OCI-LY3 (cell line): ENCODE measurements around the gene B4GALT1.

ENCODE experiments used
- H2AFZ ChIP-seq: fragments of 200-600, 300-600 bp; shearing (Covaris generic); 2 replicates; pipeline ENCODE4 v1.6.0; 2014; ENCODE audit warnings: antibody characterized with exemption, low read depth, low read length
- H3K27ac ChIP-seq: fragments of 200-600, 300-600 bp; sonication (generic); 2 replicates; pipeline ENCODE4 v1.5.1; 2014; ENCODE audit warnings: mild to moderate bottlenecking, low read length, moderate library complexity, mixed read lengths
- H3K27me3 ChIP-seq: fragments of 200-600, 300-600 bp; sonication (generic); 2 replicates; pipeline ENCODE4 v1.6.1; 2014; ENCODE audit warnings: low read depth, low read length, mixed read lengths
- H3K36me3 ChIP-seq: fragments of 200-600, 300-600 bp; sonication (generic); replicated peaks from 2 replicates; pipeline ENCODE3; 2014; ENCODE audit warnings: low read depth, low read length, mixed read lengths
- H3K4me1 ChIP-seq: fragments of 300-600, 200-600 bp; sonication (generic); 2 replicates; pipeline ENCODE4 v1.6.1; 2014; ENCODE audit warnings: low read length, mixed read lengths
- H3K4me2 ChIP-seq: fragments of 200-600, 300-600 bp; sonication (generic); 2 replicates; pipeline ENCODE4 v1.6.1; 2014; ENCODE audit warnings: low read length, mixed read lengths
- H3K4me3 ChIP-seq: fragments of 300-600, 200-600 bp; sonication (generic); 2 replicates; pipeline ENCODE4 v1.5.1; 2014; ENCODE audit warnings: antibody characterized with exemption, mild to moderate bottlenecking, low read length, moderate library complexity
- H3K79me2 ChIP-seq: fragments of 300-600, 200-600 bp; shearing (Covaris generic); 2 replicates; pipeline ENCODE4 v1.6.1; 2014; ENCODE audit warnings: mild to moderate bottlenecking, low read length, mixed read lengths
- H3K9ac ChIP-seq: fragments of 300-600, 200-600 bp; shearing (Covaris generic); 2 replicates; pipeline ENCODE4 v1.6.0; 2014; ENCODE audit warnings: mild to moderate bottlenecking, low read length, moderate library complexity
- H3K9me3 ChIP-seq: fragments of 200-600, 300-600 bp; shearing (Covaris generic); 2 replicates; pipeline ENCODE4 v1.6.1; 2014; ENCODE audit warnings: low read length, mixed read lengths; ENCODE audit not compliant: insufficient read depth
- H4K20me1 ChIP-seq: fragments of 200-600, 300-600 bp; sonication (generic); 2 replicates; pipeline ENCODE4 v1.6.1; 2016; ENCODE audit warnings: low read length, mixed read lengths; ENCODE audit not compliant: insufficient read depth
- CTCF ChIP-seq: fragments of 200-600, 300-600 bp; sonication (generic); IDR thresholded peaks from 2 replicates; pipeline ENCODE4 v1.5.1; 2014; ENCODE audit warnings: antibody characterized with exemption, low read length, low read depth
- EZH2phosphoT487 ChIP-seq: fragments of 200-600 bp; shearing (Covaris generic); IDR thresholded peaks from 2 replicates; pipeline ENCODE4 v1.6.1; 2018; ENCODE audit warnings: antibody characterized with exemption, mixed run types, low read depth

The B4GALT1 gene

DNA sequence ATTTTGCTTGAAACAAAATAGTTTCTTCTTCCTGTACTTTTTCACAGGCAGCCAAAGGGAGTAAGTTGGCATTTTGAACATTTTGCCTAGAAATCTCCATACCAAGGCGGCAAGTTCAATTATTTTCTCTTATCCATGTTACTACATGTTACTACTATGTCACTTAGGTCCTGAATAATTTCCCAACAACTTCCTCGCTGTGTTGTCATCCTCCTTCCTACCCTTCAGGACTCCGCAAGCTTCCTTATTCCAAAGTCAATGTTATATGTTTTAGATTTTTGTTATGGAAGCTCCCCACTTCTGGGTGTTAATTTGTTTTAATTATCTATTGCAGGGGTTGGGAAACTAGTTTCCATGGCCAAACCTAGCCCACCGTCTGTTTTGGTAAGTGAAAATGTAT is 9.9 kb upstream of the B4GALT1 start:
- H3K9me3 ChIP-seq: no peaks in the 10 kb centered on the region
- H3K27me3 ChIP-seq: peaks cover 4% of the 10 kb centered on the region; the same call in 1 of the 2 replicates
- peaks cover 15% of the 10 kb centered on the region for H3K4me1 ChIP-seq
- TF ChIP-seq CTCF (no peak), EZH2phosphoT487 (no peak)
- H2AFZ ChIP-seq: no peak overlapping the region
- H3K4me3 ChIP-seq: no peak overlapping the region
- no peaks in the 10 kb centered on the region for H3K79me2 ChIP-seq
- H4K20me1 ChIP-seq: no peaks in the 10 kb centered on the region
- no peak overlapping the region for H3K27ac ChIP-seq
- no peak overlapping the region for H3K4me2 ChIP-seq
- no peaks in the 10 kb centered on the region for H3K36me3 ChIP-seq
- H3K9ac ChIP-seq: no peak overlapping the region

DNA sequence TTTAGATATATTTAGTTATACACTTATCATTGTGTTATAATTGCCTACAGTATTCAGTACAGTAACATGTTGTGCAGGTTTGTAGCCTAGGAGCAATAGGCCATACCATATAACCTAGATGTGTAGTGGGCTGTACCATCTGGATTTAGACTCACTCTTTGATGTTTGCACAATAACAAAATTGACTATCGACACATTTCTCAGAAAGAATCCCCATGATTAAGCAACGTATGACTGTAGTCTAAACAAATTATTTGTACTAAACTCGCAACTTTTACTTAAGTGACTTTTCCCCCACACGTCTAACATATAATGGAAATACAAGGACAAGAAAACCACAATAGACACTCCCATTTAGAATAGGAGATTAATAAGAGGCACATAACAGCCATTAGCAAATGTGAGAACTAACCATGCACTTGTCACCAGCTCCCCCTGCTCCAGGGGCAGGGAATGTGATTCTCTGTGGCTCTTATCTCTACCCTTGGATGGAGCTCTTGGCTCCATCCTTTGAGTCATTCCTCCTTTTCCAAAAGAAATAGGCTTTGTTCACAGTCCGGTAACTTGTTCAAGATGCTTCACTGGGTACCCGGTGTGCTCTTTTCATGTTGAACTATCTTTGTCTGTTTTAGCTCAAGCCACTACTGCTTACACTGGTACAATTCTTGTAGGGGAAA is 8.7 kb upstream of the B4GALT1 start:
- Histone ChIP-seq H3K4me1 (peaks cover 20% of the 10 kb centered on the region), H3K79me2 (no peaks in the 10 kb centered on the region), H3K27ac (no peak overlapping the region), H2AFZ (no peak overlapping the region), H3K27me3 (peaks cover 4% of the 10 kb centered on the region; the same call in 1 of the 2 replicates), H3K4me3 (no peak overlapping the region), H3K36me3 (no peaks in the 10 kb centered on the region), H4K20me1 (no peaks in the 10 kb centered on the region), H3K9me3 (no peaks in the 10 kb centered on the region), H3K9ac (no peak overlapping the region), H3K4me2 (no peak overlapping the region)
- no peak for TF ChIP-seq CTCF
- TF ChIP-seq EZH2phosphoT487: no peak

DNA sequence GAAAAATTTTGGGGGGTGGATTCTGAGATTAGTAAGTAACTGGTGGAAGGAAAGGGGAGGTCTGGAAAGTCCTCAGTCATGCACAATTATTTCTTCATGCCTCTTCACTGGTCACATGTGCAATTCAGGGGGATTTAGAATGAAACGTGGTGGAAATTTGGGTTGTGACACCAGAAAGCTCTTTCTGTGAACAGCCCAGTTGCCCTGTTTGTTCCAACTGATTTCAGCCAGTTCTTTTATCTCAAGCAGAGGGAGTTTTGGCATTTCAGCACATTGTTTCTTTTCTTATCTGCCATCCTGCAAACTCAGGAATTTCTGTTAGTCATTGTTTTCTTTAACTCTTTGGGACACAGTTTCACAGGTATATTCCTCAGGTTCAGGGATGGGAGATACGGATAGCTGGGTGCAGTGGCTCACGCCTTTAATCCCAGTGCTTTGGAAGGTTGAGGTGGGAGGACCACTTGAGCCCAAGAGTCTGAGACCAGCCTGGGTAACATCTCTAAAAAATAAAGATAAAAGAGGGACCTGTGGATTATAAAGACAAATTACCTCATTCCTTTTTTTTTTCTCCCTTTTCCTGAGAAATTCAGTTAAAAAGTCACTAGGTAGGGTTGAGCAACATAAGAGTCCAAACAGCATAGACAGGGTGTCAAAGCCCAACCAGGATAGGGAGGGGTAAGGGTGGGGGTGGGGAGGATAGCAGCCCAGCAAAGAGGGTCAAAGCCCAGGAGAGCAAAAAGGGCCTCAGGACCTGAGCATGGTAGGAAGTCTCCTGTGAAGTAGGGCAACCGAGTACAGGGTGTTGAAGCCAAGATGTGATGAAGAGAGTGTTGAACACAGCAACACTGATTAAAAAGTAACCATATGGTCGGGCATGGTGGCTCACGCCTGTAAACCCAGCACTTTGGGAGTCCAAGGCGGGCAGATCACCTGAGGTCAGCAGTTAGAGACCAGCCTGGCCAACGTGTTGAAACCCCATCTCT is 5.4 kb upstream of the B4GALT1 start:
- Histone ChIP-seq H3K36me3 (no peaks in the 10 kb centered on the region), H3K79me2 (peaks cover 13% of the 10 kb centered on the region), H3K9ac (no peak overlapping the region), H3K4me3 (no peak overlapping the region), H2AFZ (no peak overlapping the region), H4K20me1 (no peaks in the 10 kb centered on the region), H3K4me2 (no peak overlapping the region), H3K4me1 (peaks cover 32% of the 10 kb centered on the region), H3K27ac (no peak overlapping the region), H3K9me3 (no peaks in the 10 kb centered on the region), H3K27me3 (peaks cover 4% of the 10 kb centered on the region; the same call in 1 of the 2 replicates)
- TF ChIP-seq CTCF (no peak), EZH2phosphoT487 (no peak)
